Dedifferentiated amniotic fluid mesenchymal stem cell (primary cell): Measurements from ENCODE around the gene VSIR.

Experiments used
- DNase-seq: peaks from one replicate; pipeline ENCODE4 v3.0.0-alpha.2; 2016; ENCODE audit errors: extremely low spot score

The VSIR gene

GRCh38 chr10:71747039-71747531 is 26.2 kb downstream of the VSIR start:
- DNase-seq, result no peak

GRCh38 chr10:71746344-71747037 is 26.8 kb downstream of the VSIR start:
- DNase-seq, result no peak

GRCh38 chr10:71745664-71746250 is 27.6 kb downstream of the VSIR start:
- DNase-seq, result no peak

GRCh38 chr10:71744897-71745663 is 28.2 kb downstream of the VSIR start:
- no peak for DNase-seq

GRCh38 chr10:71743866-71744265 is 29.5 kb downstream of the VSIR start:
- no peak for DNase-seq

GRCh38 chr10:71743089-71743838 is 30.1 kb downstream of the VSIR start:
- DNase-seq, result no peak

- DNase-seq, result no peak
Observed at GRCh38 chr10:71742301-71743088, 30.8 kb downstream of the VSIR start.

- no peak for DNase-seq
Observed at GRCh38 chr10:71741671-71742070, 31.6 kb downstream of the VSIR start.

GRCh38 chr10:71741029-71741428 is 32.3 kb downstream of the VSIR start:
- DNase-seq, result no peak

- DNase-seq, result no peak
Observed at GRCh38 chr10:71740069-71740653, 33.2 kb downstream of the VSIR start.

- no peak for DNase-seq
Observed at GRCh38 chr10:71739358-71739900, 33.9 kb downstream of the VSIR start.

- no peak for DNase-seq
Observed at GRCh38 chr10:71737834-71738197, 35.5 kb downstream of the VSIR start.

GRCh38 chr10:71737001-71737833 is 36.1 kb downstream of the VSIR start:
- DNase-seq, result no peak

GRCh38 chr10:71736570-71736952 is 36.8 kb downstream of the VSIR start:
- no peak for DNase-seq

- DNase-seq, result no peak
Observed at GRCh38 chr10:71735709-71736569, 37.4 kb downstream of the VSIR start.

GRCh38 chr10:71734797-71735196 is 38.5 kb downstream of the VSIR start:
- no peak for DNase-seq

GRCh38 chr10:71731791-71732190 is 41.5 kb downstream of the VSIR start:
- no peak for DNase-seq

- DNase-seq, result no peak
Observed at GRCh38 chr10:71729161-71729636, 44.1 kb downstream of the VSIR start.
